GM12891 (cell line): ENCODE results near the gene SHISA5.

Experiments
- POLR2A ChIP-seq: IDR thresholded peaks from 2 replicates; pipeline ENCODE4 v1.6.1; 2011; ENCODE audit warnings: low read depth, low read length, control low read depth
- POLR2AphosphoS5 ChIP-seq: IDR thresholded peaks from 2 replicates; pipeline ENCODE4 v1.6.1; 2011; ENCODE audit warnings: low read depth, low read length, control low read depth

- peak; percentile 92 for TF ChIP-seq POLR2A
- peak; percentile 94 for TF ChIP-seq POLR2AphosphoS5
Measured at GRCh38 chr3:48472923-48473616, 30.9 kb downstream of the SHISA5 start.
